ENCODE data around the gene LAMTOR5. TPM values are rescaled to one million over a fixed set of nuclear protein-coding genes. Genes with fewer than 3 reads are reported as not detected.
A peak's percentile ranks its signal among the peaks of the same experiment; 100 is the strongest.

Gene LAMTOR5
- total and polyA plus RNA-seq, 2 of the 13 experiments (the other 11 are each of a cell fraction or from before 2014, with no cell fraction given), result 96.7 to 400 TPM

DNA sequence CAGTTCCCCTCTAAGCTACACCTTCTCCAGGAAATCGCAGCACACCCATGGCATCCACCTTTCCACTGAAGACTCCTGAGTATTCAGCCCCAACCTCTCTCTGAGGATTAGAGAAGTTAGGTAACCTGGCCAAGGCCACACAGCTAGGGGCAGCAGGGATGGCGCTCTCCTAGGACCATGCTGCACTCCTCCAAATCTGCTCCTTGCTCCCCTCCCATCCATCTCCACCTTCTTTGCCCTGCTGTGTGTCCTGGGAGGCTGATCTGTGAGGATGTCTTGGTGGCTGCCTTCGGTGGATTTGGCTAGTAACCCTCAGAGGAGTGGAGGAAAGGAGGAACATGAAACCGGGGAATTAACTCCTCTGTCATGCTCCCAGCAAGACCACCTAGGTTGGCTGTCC is 23.4 kb upstream of the LAMTOR5 start:
- TF ChIP-seq ZNF768 (CRISPR knock-in tag; IDR thresholded peaks at IDR 0.05) (peak; percentile 53; the same call in 1 of the 2 replicates), ZNF207 (IDR thresholded peaks at IDR 0.05; ENCODE audit: borderline replicate concordance) (no peak), CBX2 (IDR thresholded peaks at IDR 0.05; ENCODE audit: low read depth, low read length) (no peak), CBX2 (CRISPR knock-in tag; IDR thresholded peaks at IDR 0.05; ENCODE audit: low read depth) (no peak)
- peaks cover 10% of the 10 kb centered on the region; the same call in 1 of the 2 replicates for H3K4me1 ChIP-seq (ENCODE audit: insufficient read depth, low read length)
- POLR2A ChIA-PET, result no interaction called here
- FAIRE-seq (no peak), DNase-seq (ENCODE audit: low spot score) (no peak), ATAC-seq (no peak)
- peaks cover 1 to 16% of the 10 kb centered on the region in 2 experiments; a peak in 4 of 5 replicates for H3K27me3 ChIP-seq (ENCODE audit: control insufficient read depth in 1 of 2, insufficient read depth in 2 of 2, low read length in 2 of 2)
- H4K20me1 ChIP-seq (ENCODE audit: insufficient read depth, low read length), result no peaks in the 10 kb centered on the region
- intact Hi-C loops (cut with micrococcal nuclease; ENCODE audit: unreplicated experiment), result no loop called here
- no peaks in the 10 kb centered on the region for H3K9me3 ChIP-seq (ENCODE audit: low read length)
- H2AFZ ChIP-seq (ENCODE audit: low read length), result no peak overlapping the region
- no peak overlapping the region for H3K4me3 ChIP-seq (replicated peaks in 1 of 3; ENCODE audit: insufficient read depth in 1 of 3, low read depth in 2 of 3, low read length in 3 of 3)
- H3K27ac ChIP-seq (ENCODE audit: extremely low read length, insufficient read depth, low read length), result no peak overlapping the region
- in situ Hi-C loops (cut with HindIII; ENCODE audit: extremely low pct_ligation_motif_present, low pct_unique_long_range_greater_than_20kb), result no loop called here
- no peaks in the 10 kb centered on the region for H3K79me2 ChIP-seq (ENCODE audit: insufficient read depth, low read length)
- 0 out of 2 replicates have a peak overlapping the region, but pooled peaks have one; percentile 15 for H3K4me2 ChIP-seq (ENCODE audit: low read depth, low read length)
- H3K36me3 ChIP-seq (replicated peaks in 1 of 2; ENCODE audit: control insufficient read depth in 1 of 2, insufficient read depth in 2 of 2, low read length in 2 of 2), result no peaks in the 10 kb centered on the region
- CTCF ChIA-PET (ENCODE audit: low intra/inter-chr PET ratio, low total read pairs), result no interaction called here
- WGBS (ENCODE audit: low lambda C conversion rate), result 8% methylated on average over 4 of the region's 4 CpGs
- no TSS peak for BruUV-seq (replicated peaks)
- no peak overlapping the region for H3K9ac ChIP-seq (ENCODE audit: insufficient read depth, low read depth, low read length)

DNA sequence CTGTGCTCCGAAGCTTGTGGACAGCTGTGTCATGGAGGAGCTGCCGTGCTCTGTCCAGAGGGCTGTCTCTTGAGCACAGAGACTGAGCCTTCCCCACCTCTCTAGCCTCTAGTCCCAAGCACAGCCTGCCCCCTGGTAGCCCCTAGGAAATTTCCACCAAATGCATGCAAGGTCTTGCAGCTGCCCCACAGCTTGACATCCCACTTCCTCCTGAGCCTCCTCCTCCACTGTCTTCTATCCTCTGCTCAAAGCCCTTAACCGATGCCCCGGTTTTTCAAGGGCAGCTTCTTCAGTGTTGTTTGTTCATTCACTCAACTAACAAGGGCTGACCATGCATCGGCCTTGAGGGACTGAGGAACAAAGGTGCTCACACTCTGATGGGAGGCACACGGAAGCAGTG is 22.9 kb upstream of the LAMTOR5 start:
- POLR2A ChIA-PET, result no interaction called here
- CTCF ChIA-PET (ENCODE audit: low intra/inter-chr PET ratio, low total read pairs), result no interaction called here
- Histone ChIP-seq H3K36me3 (replicated peaks in 1 of 2; ENCODE audit: control insufficient read depth in 1 of 2, insufficient read depth in 2 of 2, low read length in 2 of 2) (no peaks in the 10 kb centered on the region), H4K20me1 (ENCODE audit: insufficient read depth, low read length) (no peaks in the 10 kb centered on the region), H3K4me1 (ENCODE audit: insufficient read depth, low read length) (peaks cover 10% of the 10 kb centered on the region; the same call in 1 of the 2 replicates), H3K27ac (ENCODE audit: extremely low read length, insufficient read depth, low read length) (no peak overlapping the region), H3K4me2 (ENCODE audit: low read depth, low read length) (0 out of 2 replicates have a peak overlapping the region, but pooled peaks have one; percentile 15), H3K9me3 (ENCODE audit: low read length) (no peaks in the 10 kb centered on the region), H2AFZ (ENCODE audit: low read length) (no peak overlapping the region), H3K9ac (ENCODE audit: insufficient read depth, low read depth, low read length) (no peak overlapping the region), H3K79me2 (ENCODE audit: insufficient read depth, low read length) (no peaks in the 10 kb centered on the region), H3K4me3 (replicated peaks in 1 of 3; ENCODE audit: insufficient read depth in 1 of 3, low read depth in 2 of 3, low read length in 3 of 3) (no peak overlapping the region), H3K27me3 (ENCODE audit: control insufficient read depth in 1 of 2, insufficient read depth in 2 of 2, low read length in 2 of 2) (peaks cover 1 to 17% of the 10 kb centered on the region in 2 experiments; a peak in 4 of 5 replicates)
- no peak for FAIRE-seq
- no peak for TF ChIP-seq NR1H2 (CRISPR knock-in tag; IDR thresholded peaks at IDR 0.05; ENCODE audit: borderline replicate concordance, low read depth)
- TF ChIP-seq ZNF3 (CRISPR knock-in tag; IDR thresholded peaks at IDR 0.05), result peak; percentile 69; the same call in 1 of the 2 replicates
- in situ Hi-C loops (cut with HindIII; ENCODE audit: extremely low pct_ligation_motif_present, low pct_unique_long_range_greater_than_20kb) (no loop called here), intact Hi-C loops (cut with micrococcal nuclease; ENCODE audit: unreplicated experiment) (no loop called here)
- BruUV-seq (replicated peaks), result no TSS peak
- WGBS (ENCODE audit: low lambda C conversion rate), result 18% methylated on average over 5 of the region's 6 CpGs
- DNase-seq (ENCODE audit: low spot score), result no peak
- peak; percentile 16; the same call in 2 of the 3 replicates for ATAC-seq

Measured in HepG2 (cell line).